ENCODE results near the gene NCKIPSD. TPM values are rescaled to one million over a fixed set of nuclear protein-coding genes. Genes with fewer than 3 reads are reported as not detected.

The NCKIPSD gene
- polyA plus RNA-seq, 1 of the 3 experiments (the other 2 are of a cell fraction) = 20.4 TPM

DNA sequence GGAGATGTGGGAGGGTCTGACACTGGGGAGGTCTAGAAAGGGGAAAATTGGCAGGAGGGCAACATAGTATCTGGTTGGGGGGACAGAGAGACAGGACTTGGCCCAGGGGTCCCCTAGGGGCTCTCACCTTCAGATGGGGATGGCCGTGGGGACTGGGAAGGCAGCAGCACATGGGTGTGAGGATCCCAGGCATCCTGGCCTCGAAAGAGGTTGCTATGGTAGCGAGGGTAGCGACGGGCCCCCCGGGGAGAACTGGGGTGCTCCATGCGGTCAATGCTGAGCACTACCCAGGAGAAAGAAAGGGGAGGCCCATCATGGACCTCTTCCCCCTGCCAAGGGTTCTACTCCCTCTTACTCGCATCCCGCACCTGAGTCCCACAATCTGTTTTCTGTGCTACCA, 38.0 kb downstream of the NCKIPSD start (continued):
- TF ChIP-seq, protein P1, sequence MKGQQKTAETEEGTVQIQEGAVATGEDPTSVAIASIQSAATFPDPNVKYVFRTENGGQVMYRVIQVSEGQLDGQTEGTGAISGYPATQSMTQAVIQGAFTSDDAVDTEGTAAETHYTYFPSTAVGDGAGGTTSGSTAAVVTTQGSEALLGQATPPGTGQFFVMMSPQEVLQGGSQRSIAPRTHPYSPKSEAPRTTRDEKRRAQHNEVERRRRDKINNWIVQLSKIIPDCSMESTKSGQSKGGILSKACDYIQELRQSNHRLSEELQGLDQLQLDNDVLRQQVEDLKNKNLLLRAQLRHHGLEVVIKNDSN (IDR thresholded peaks at IDR 0.05; ENCODE audit: borderline replicate concordance, low read depth) = no peak

DNA sequence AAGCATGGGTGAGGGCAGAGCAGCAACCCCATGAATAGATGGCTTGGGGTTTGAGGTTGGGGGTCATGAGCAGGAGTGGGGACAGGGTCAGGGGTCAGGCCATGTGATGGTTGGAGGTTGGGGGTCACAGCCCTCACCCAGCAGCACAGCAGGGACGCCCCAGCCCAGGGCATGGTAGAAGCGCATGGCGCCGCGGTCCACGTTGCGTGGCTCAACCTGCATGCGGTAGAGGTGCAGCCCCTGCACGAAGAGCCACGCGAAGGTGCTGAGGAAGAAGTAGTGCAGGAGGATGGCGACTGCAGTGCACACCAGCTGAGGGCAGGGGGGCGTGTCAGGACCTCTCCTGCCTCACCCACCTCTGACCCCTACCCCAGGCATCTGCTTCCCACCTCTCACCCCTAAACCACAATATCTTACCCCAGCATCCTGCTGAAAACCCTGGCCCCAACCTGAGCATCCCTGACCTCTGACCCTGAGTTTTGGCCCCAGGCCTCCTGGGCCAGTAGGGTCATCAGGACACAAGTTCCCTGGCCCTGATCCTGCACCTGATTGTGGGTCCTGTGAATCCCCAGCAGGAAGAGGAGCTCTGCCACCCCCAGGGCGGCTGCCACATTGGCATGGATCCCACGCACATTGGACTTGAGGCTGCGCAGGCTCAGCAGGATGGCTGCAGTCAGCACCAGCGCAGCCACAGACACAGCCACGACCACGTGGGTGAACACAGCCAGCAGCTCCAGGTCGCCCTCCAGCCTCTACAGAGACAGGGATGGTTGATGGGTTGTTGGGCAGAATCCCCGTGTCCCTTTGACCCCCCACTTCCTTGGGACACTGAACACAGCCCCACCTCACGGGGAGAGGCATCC, 40.6 kb downstream of the NCKIPSD start:
- POLR2A ChIA-PET = interaction anchor here (1.9 kb wide), 1 partner anchor 10 kb away, joined by 6 read pairs; the partner anchor contains the start of gene SLC26A6
- H2AFZ ChIP-seq (ENCODE audit: low read depth) = no peak overlapping the region
- no peak overlapping the region for H3K4me3 ChIP-seq (ENCODE audit: low read depth in 2 of 2, low read length in 1 of 2)
- H3K4me1 ChIP-seq (ENCODE audit: control insufficient read depth in 1 of 2, insufficient read depth in 2 of 2, low read depth in 1 of 2, low read length in 1 of 2) = no peaks in the 10 kb centered on the region
- no peaks in the 10 kb centered on the region for H4K20me1 ChIP-seq (ENCODE audit: insufficient read depth)
- H3K9me2 ChIP-seq = no peaks in the 10 kb centered on the region
- no peak overlapping the region for H3K27ac ChIP-seq (ENCODE audit: low read depth in 2 of 2, low read length in 1 of 2)
- no peaks in the 10 kb centered on the region for H3K9me3 ChIP-seq
- DNase-seq = no peak
- peaks cover 1 to 79% of the 10 kb centered on the region in 2 experiments for H3K36me3 ChIP-seq (replicated peaks in 1 of 2; ENCODE audit: control insufficient read depth in 1 of 2, insufficient read depth in 2 of 2, low read length in 1 of 2)
- CTCF ChIA-PET = interaction anchor here (2.0 kb wide), 1 partner anchor 10 kb away, joined by 7 read pairs; the partner anchor contains the start of gene SLC26A6
- H3K27me3 ChIP-seq (ENCODE audit: insufficient read depth) = no peaks in the 10 kb centered on the region
- H3F3A ChIP-seq (replicated peaks; ENCODE audit: insufficient read depth) = no peaks in the 10 kb centered on the region
- H3K4me2 ChIP-seq = no peak overlapping the region
- H3K79me2 ChIP-seq (ENCODE audit: insufficient read depth) = no peaks in the 10 kb centered on the region
- TF ChIP-seq CHD2 (IDR thresholded peaks at IDR 0.05; ENCODE audit: low read length, partially characterized antibody) (no peak), JUND (IDR thresholded peaks at IDR 0.05) (no peak), SMC3 (IDR thresholded peaks at IDR 0.05; ENCODE audit: low read depth, low read length) (no peak), SIN3A (IDR thresholded peaks at IDR 0.05; ENCODE audit: borderline replicate concordance, low read depth, low read length) (no peak), YY1 (IDR thresholded peaks at IDR 0.05; ENCODE audit: low read depth) (no peak), NRF1 (IDR thresholded peaks at IDR 0.05; ENCODE audit: low read depth, low read length) (no peak), EZH2phosphoT487 (IDR thresholded peaks at IDR 0.05; ENCODE audit: borderline replicate concordance, low read depth) (no peak), FOSL2 (IDR thresholded peaks at IDR 0.05; ENCODE audit: borderline replicate concordance, low read depth) (no peak)
- TF ChIP-seq, protein P2, sequence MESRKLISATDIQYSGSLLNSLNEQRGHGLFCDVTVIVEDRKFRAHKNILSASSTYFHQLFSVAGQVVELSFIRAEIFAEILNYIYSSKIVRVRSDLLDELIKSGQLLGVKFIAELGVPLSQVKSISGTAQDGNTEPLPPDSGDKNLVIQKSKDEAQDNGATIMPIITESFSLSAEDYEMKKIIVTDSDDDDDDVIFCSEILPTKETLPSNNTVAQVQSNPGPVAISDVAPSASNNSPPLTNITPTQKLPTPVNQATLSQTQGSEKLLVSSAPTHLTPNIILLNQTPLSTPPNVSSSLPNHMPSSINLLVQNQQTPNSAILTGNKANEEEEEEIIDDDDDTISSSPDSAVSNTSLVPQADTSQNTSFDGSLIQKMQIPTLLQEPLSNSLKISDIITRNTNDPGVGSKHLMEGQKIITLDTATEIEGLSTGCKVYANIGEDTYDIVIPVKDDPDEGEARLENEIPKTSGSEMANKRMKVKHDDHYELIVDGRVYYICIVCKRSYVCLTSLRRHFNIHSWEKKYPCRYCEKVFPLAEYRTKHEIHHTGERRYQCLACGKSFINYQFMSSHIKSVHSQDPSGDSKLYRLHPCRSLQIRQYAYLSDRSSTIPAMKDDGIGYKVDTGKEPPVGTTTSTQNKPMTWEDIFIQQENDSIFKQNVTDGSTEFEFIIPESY (IDR thresholded peaks at IDR 0.05; ENCODE audit: borderline replicate concordance, low read depth) = no peak
- TF ChIP-seq, protein P3, sequence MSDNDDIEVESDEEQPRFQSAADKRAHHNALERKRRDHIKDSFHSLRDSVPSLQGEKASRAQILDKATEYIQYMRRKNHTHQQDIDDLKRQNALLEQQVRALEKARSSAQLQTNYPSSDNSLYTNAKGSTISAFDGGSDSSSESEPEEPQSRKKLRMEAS (IDR thresholded peaks at IDR 0.05; ENCODE audit: low read depth) = no peak
- TF ChIP-seq, protein P1 (IDR thresholded peaks at IDR 0.05; ENCODE audit: borderline replicate concordance, low read depth) = no peak
- 97% methylated on average over 13 of the region's 22 CpGs for WGBS (ENCODE audit: low lambda C conversion rate)
- H3K9ac ChIP-seq = no peak overlapping the region
